ENCODE data around the gene MERTK.

MERTK gene

GRCh38 chr2:112008910-112009485 is 110.6 kb downstream of the MERTK start:
- DNase-seq (ENCODE audit: low read depth, low spot score), result no peak

GRCh38 chr2:112010751-112011150 is 112.3 kb downstream of the MERTK start:
- DNase-seq (ENCODE audit: low read depth, low spot score), result no peak

- DNase-seq (ENCODE audit: low read depth, low spot score), result no peak
Measured at GRCh38 chr2:112012556-112012955, 114.1 kb downstream of the MERTK start.

- DNase-seq (ENCODE audit: low read depth, low spot score), result no peak
Measured at GRCh38 chr2:112018846-112019245, 120.4 kb downstream of the MERTK start.

GRCh38 chr2:112019569-112019982 is 121.2 kb downstream of the MERTK start:
- peak; percentile 19 for DNase-seq (ENCODE audit: low read depth, low spot score)

- DNase-seq (ENCODE audit: low read depth, low spot score), result peak; percentile 69
Measured at GRCh38 chr2:112020561-112020960, 122.2 kb downstream of the MERTK start.

- no peak for DNase-seq (ENCODE audit: low read depth, low spot score)
Measured at GRCh38 chr2:112021290-112021689, 122.9 kb downstream of the MERTK start.

GRCh38 chr2:112021781-112022231 is 123.4 kb downstream of the MERTK start:
- no peak for DNase-seq (ENCODE audit: low read depth, low spot score)

- no peak for DNase-seq (ENCODE audit: low read depth, low spot score)
Measured at GRCh38 chr2:112023707-112024106, 125.3 kb downstream of the MERTK start.

- DNase-seq (ENCODE audit: low read depth, low spot score), result no peak
Measured at GRCh38 chr2:112024231-112024630, 125.8 kb downstream of the MERTK start.

GRCh38 chr2:112024896-112025491 is 126.6 kb downstream of the MERTK start:
- no peak for DNase-seq (ENCODE audit: low read depth, low spot score)

- DNase-seq (ENCODE audit: low read depth, low spot score), result no peak
Measured at GRCh38 chr2:112026509-112026908, 128.1 kb downstream of the MERTK start.

- DNase-seq (ENCODE audit: low read depth, low spot score), result no peak
Measured at GRCh38 chr2:112027767-112028166, 129.4 kb downstream of the MERTK start.

GRCh38 chr2:112029164-112029563 is 130.8 kb downstream of the MERTK start:
- no peak for DNase-seq (ENCODE audit: low read depth, low spot score)

- peak; percentile 56 for DNase-seq (ENCODE audit: low read depth, low spot score)
Measured at GRCh38 chr2:112031473-112032223, 133.2 kb downstream of the MERTK start.

- DNase-seq (ENCODE audit: low read depth, low spot score), result no peak
Measured at GRCh38 chr2:112032224-112032586, 133.8 kb downstream of the MERTK start.

GRCh38 chr2:112032689-112033465 is 134.5 kb downstream of the MERTK start:
- DNase-seq (ENCODE audit: low read depth, low spot score), result no peak

- DNase-seq (ENCODE audit: low read depth, low spot score), result no peak
Measured at GRCh38 chr2:112033600-112033999, 135.2 kb downstream of the MERTK start.

- no peak for DNase-seq (ENCODE audit: low read depth, low spot score)
Measured at GRCh38 chr2:112034924-112035323, 136.5 kb downstream of the MERTK start.

- no peak for DNase-seq (ENCODE audit: low read depth, low spot score)
Measured at GRCh38 chr2:112035786-112036185, 137.4 kb downstream of the MERTK start.

GRCh38 chr2:112039556-112039955 is 141.1 kb downstream of the MERTK start:
- peak; percentile 49 for DNase-seq (ENCODE audit: low read depth, low spot score)

GRCh38 chr2:112040066-112040465 is 141.7 kb downstream of the MERTK start:
- DNase-seq (ENCODE audit: low read depth, low spot score), result peak; percentile 45

Measured in ELF-1 (cell line).